H7 (cell line): ENCODE data around the gene CA12. TPM values are rescaled to one million over a fixed set of nuclear protein-coding genes. Genes with fewer than 3 reads are reported as not detected.

Source experiments
- DNase-seq: peaks from one replicate; pipeline ENCODE4 v3.0.0; 2012
- H3K27me3 ChIP-seq: 2 replicates; pipeline ENCODE4 v1.6.0; 2011; ENCODE audit warnings: mild to moderate bottlenecking, low read length; ENCODE audit not compliant: control insufficient read depth, insufficient read depth
- H3K36me3 ChIP-seq: replicated peaks from 2 replicates; pipeline ENCODE4 v1.5.1; 2011; ENCODE audit warnings: low read length; ENCODE audit not compliant: control insufficient read depth, insufficient read depth
- H3K4me3 ChIP-seq: 2 replicates; pipeline ENCODE4 v1.5.1; 2011; ENCODE audit warnings: low read depth, mild to moderate bottlenecking, control low read depth, low read length, moderate library complexity; ENCODE audit not compliant: insufficient read depth
- total RNA-seq: library from RNA; depleted of rRNA; stranded (reverse); fragments of >200 nt; shearing (Covaris generic); gene quantifications from 2 replicates; pipeline ENCODE4 v1.2.3, GENCODE V29; 2014

The CA12 gene
- total RNA-seq, 1 experiment from 2014 or later: 1.9 TPM

- Histone ChIP-seq H3K27me3 (no peaks in the 10 kb centered on the region), H3K4me3 (no peak overlapping the region), H3K36me3 (no peaks in the 10 kb centered on the region)
- no peak for DNase-seq
Observed at GRCh38 chr15:63373866-63374548, 7.6 kb downstream of the CA12 start.

GRCh38 chr15:63373330-63373729 is 8.3 kb downstream of the CA12 start:
- H3K27me3 ChIP-seq: no peaks in the 10 kb centered on the region
- H3K36me3 ChIP-seq: no peaks in the 10 kb centered on the region
- no peak overlapping the region for H3K4me3 ChIP-seq
- DNase-seq: peak; percentile 9

- Histone ChIP-seq H3K4me3 (no peak overlapping the region), H3K27me3 (no peaks in the 10 kb centered on the region), H3K36me3 (no peaks in the 10 kb centered on the region)
- DNase-seq: no peak
Observed at GRCh38 chr15:63372753-63373152, 8.9 kb downstream of the CA12 start.

- no peaks in the 10 kb centered on the region for H3K27me3 ChIP-seq
- DNase-seq: peak; percentile 16
- H3K36me3 ChIP-seq: no peaks in the 10 kb centered on the region
- no peak overlapping the region for H3K4me3 ChIP-seq
Observed at GRCh38 chr15:63372018-63372705, 9.5 kb downstream of the CA12 start.

- Histone ChIP-seq H3K4me3 (no peak overlapping the region), H3K27me3 (no peaks in the 10 kb centered on the region), H3K36me3 (no peaks in the 10 kb centered on the region)
- DNase-seq: peak; percentile 42
Observed at GRCh38 chr15:63371297-63371918, 10.2 kb downstream of the CA12 start.

- DNase-seq: peak; percentile 70
- Histone ChIP-seq H3K36me3 (no peaks in the 10 kb centered on the region), H3K27me3 (no peaks in the 10 kb centered on the region), H3K4me3 (no peak overlapping the region)
Observed at GRCh38 chr15:63370764-63371163, 10.9 kb downstream of the CA12 start.

- DNase-seq: no peak
- Histone ChIP-seq H3K36me3 (no peaks in the 10 kb centered on the region), H3K4me3 (no peak overlapping the region), H3K27me3 (no peaks in the 10 kb centered on the region)
Observed at GRCh38 chr15:63369781-63370180, 11.9 kb downstream of the CA12 start.

GRCh38 chr15:63369296-63369695 is 12.3 kb downstream of the CA12 start:
- no peaks in the 10 kb centered on the region for H3K36me3 ChIP-seq
- peak; percentile 63 for DNase-seq
- no peaks in the 10 kb centered on the region for H3K27me3 ChIP-seq
- no peak overlapping the region for H3K4me3 ChIP-seq

GRCh38 chr15:63368503-63368902 is 13.1 kb downstream of the CA12 start:
- Histone ChIP-seq H3K27me3 (no peaks in the 10 kb centered on the region), H3K36me3 (no peaks in the 10 kb centered on the region), H3K4me3 (no peak overlapping the region)
- DNase-seq: peak; percentile 27

GRCh38 chr15:63367900-63368299 is 13.7 kb downstream of the CA12 start:
- H3K36me3 ChIP-seq: no peaks in the 10 kb centered on the region
- H3K27me3 ChIP-seq: no peaks in the 10 kb centered on the region
- no peak for DNase-seq
- H3K4me3 ChIP-seq: no peak overlapping the region

GRCh38 chr15:63367390-63367789 is 14.3 kb downstream of the CA12 start:
- H3K36me3 ChIP-seq: no peaks in the 10 kb centered on the region
- H3K4me3 ChIP-seq: no peak overlapping the region
- H3K27me3 ChIP-seq: no peaks in the 10 kb centered on the region
- DNase-seq: peak; percentile 6

- no peak for DNase-seq
- no peaks in the 10 kb centered on the region for H3K27me3 ChIP-seq
- no peak overlapping the region for H3K4me3 ChIP-seq
Observed at GRCh38 chr15:63366451-63366850, 15.2 kb downstream of the CA12 start.

GRCh38 chr15:63365273-63365680 is 16.4 kb downstream of the CA12 start:
- Histone ChIP-seq H3K27me3 (no peaks in the 10 kb centered on the region), H3K36me3 (no peaks in the 10 kb centered on the region), H3K4me3 (no peak overlapping the region)
- no peak for DNase-seq

More at GRCh38 chr15:63366451-63366850, 15.2 kb downstream of the CA12 start:
- H3K36me3 ChIP-seq: no peaks in the 10 kb centered on the region

GRCh38 chr15:63364399-63365272 is 17.0 kb downstream of the CA12 start:
- H3K27me3 ChIP-seq: no peaks in the 10 kb centered on the region
- H3K4me3 ChIP-seq: no peak overlapping the region
- H3K36me3 ChIP-seq: no peaks in the 10 kb centered on the region
- peak; percentile 4 for DNase-seq
